GM12874 (cell line): ENCODE results near the gene RNASE4.

ENCODE experiments used
- CTCF ChIP-seq: IDR thresholded peaks from 2 replicates; pipeline ENCODE4 v1.5.1; 2011; ENCODE audit warnings: low read depth, mild to moderate bottlenecking, control low read depth, low read length, moderate library complexity; ENCODE audit not compliant: insufficient read depth

The RNASE4 gene, protein sequence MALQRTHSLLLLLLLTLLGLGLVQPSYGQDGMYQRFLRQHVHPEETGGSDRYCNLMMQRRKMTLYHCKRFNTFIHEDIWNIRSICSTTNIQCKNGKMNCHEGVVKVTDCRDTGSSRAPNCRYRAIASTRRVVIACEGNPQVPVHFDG

DNA sequence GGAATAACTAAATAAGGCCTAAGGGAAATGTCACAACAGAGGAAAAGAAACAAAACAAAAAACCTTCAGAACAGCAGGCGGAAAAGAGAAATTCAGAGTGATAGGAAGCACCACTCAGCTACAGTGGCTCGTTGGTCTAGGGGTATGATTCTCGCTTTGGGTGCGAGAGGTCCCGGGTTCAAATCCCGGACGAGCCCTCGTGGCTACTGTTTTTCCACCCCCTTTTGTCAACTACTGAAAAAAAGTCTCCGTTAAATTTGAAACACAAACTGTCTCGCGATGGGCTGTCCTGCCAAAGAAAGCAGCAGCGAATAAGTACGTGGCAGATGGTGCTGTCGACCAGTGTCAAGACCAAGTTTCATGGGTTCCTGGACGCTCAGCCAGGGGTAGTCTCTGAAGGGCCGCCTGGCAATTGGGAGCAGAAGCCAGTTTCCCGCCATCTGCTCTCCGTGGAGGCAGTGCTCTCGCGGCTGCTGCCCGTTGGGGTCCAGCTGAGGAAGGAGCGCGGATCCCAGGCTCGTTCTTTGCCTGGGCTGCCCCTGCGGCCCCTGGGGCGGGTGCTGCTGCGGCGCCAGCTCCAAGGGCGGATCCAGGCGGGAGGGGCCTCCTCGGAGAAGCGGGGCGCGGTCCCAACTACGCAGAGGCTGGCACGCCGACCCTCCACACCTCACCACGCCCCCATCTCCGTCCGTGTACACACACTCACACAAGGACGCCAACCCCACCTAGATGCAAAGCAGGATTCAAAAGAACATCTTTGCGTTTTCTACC, at the start of gene RNASE4:
Gene RNASE4 (plus strand): TSS at position 670 of the 771 bp plus-strand sequence. CDS start 14,812 bp downstream, outside the sequence.
- no peak for TF ChIP-seq CTCF

GRCh38 chr14:20641591-20641990, 42.8 kb upstream of the RNASE4 start, which contains the start of gene OR6S1:
OR6S1 (minus strand) TSS chr14:20641691; CDS start chr14:20641691, 0 bp downstream.
- TF ChIP-seq CTCF = no peak

GRCh38 chr14:20642182-20642581, 42.2 kb upstream of the RNASE4 start:
- TF ChIP-seq CTCF = no peak

DNA sequence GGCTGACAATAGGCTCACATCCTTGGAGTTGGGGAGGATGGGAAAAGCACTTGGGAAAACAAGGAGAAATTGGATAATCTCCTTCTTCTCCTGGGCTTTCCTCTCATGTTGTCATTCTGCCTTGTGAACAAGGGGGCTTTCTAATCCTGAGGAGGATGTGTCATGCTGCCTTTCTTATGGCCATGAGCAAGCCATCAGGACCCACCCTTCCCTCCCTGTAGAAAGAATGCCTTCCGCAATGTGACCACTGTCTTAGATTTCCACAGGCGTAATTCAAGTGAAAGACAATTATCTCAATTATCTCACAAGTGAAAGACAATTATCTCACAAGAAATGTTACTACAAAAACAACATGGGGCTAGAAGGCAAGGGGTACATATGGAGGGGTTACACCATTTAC, 39.8 kb upstream of the RNASE4 start:
- TF ChIP-seq CTCF = no peak

DNA sequence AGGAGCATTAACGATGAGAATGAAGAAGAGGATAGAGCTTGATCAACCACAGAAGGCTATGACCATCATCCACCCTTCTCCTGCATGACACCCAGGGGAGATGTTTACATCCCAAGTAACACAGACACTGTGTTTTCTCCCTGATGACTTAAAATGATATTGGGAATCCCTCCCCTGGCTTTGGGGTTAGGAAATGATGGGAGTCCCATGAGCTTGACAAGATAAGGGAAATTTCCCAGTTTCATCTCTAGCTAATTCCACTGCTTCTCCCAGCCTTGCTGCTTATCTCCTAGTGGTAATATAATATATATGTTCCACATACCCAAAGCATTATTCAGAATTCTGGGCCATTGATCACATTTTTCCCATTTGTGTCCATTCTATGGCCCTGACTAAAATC, 38.9 kb upstream of the RNASE4 start:
- no peak for TF ChIP-seq CTCF

DNA sequence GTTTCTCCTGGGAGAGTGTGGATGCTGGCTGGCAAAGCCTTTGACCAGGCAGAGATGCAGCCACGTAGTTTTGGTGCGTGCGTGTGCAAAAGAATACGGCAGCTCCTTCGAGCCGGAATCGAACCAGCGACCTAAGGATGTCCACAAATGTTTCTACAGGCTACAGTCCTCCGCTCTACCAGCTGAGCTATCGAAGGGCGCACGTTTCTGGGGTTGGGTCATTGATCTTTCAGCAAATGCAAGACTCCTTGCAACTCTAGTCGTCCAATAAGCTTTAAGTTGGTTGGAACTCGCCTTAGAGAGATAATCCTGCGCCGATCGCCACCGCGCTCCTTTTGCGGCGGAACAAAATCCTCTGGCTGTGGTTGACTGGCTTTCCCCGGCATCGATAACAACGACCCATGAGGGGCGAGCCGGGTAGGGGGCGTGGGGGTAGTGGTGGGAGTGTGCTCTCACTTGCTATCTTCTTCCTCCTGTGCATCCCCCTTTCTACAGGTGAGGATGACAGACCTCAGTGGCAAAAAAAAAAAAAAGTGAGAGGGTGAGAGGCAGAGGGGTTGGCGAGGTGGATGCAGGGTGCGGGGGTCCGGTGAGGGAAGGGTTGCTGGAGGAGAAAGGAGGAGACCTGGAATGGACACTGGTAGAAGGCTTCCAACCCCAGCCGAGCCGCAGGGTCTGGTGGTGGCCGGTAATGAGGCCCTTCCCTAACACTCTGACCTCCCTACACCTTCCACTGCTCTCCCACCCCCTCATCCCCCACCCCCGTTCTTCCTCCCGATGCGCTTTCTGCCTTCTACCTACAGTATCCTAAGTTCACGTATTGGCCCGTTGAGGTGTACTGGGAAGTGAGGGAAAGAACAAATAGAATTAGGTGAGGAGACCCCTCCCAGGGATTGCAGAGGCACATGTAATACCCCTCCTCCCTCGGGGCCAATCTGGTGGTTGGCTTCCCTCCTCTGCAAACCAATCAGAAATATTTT, 31.1 kb upstream of the RNASE4 start:
- no peak for TF ChIP-seq CTCF

DNA sequence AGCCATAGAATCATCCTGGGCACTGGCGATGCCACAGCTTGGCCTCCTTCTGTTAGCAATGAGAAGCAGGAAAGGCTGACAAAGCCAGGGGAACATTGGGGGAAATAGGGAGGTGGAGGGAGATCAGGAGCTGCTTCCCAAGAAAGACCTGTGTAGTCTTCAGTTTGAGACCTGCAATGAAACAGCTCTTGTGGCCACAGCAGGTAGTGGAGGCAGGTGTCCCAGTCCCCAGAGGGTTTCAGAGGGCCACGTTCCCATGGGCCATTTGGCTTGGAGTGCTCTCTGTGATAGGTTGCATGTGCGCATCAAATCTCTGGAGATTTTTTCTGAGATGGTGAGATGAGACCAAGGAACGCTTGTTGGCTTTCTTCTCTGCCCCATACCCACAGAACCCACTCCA, 28.5 kb upstream of the RNASE4 start:
- TF ChIP-seq CTCF = no peak
